A549 (cell line): ENCODE data around the gene KCNQ2. TPM values are rescaled to one million over a fixed set of nuclear protein-coding genes. Genes with fewer than 3 reads are reported as not detected.

Experiments used
- ATAC-seq, 2 experiments: fragments of 200-7000 bp in 1 of 2; fragments of >200 bp in 1 of 2; cut with Nextera tagmentation in 1 of 2; cut with Tn5 transposase in 1 of 2; 3 replicates each; pipeline versions ENCODE4 v1.8.0 to v1.9.1; 2018 to 2020; ENCODE audit warnings: mild to moderate bottlenecking in 1 of 2, moderate library complexity in 1 of 2
- CTCF ChIA-PET: fragments of 300-600 bp; sonication (Branson Sonifier 250); formaldehyde crosslinking; extraction: SDS; loops from one replicate; lab custom pipeline; 2021; ENCODE audit warnings: antibody characterized with exemption, inconsistent platforms; lab: Yijun Ruan, JAX
- POLR2A ChIA-PET: fragments of 350-600 bp; formaldehyde crosslinking; extraction: SDS; loops from one replicate; lab custom pipeline; 2021; ENCODE audit warnings: antibody characterized with exemption, inconsistent platforms; lab: Yijun Ruan, JAX
- DNase-seq, 2 experiments: peaks; one replicate each; pipeline versions ENCODE4 v3.0.0 to v3.0.0-alpha.2; 2011 to 2016; ENCODE audit warnings: low read depth in 1 of 2, low spot score in 1 of 2
- FAIRE-seq: peaks from 2 replicates; lab custom pipeline; 2011; peaks lifted over from hg19 to GRCh38; lab: Jason Lieb, UNC
- H3K27ac ChIP-seq, 2 experiments: fragments of >200 bp; sonication (Bioruptor Twin); formaldehyde crosslinking; 3 replicates each; pipeline ENCODE4 v1.5.1; 2016 to 2017
- H3K4me1 ChIP-seq: fragments of >200 bp; sonication (Bioruptor Twin); formaldehyde crosslinking; 3 replicates; pipeline ENCODE4 v1.6.1; 2016
- H3K4me2 ChIP-seq: fragments of >200 bp; sonication (Bioruptor Twin); formaldehyde crosslinking; 3 replicates; pipeline ENCODE4 v1.6.1; 2016
- H3K4me3 ChIP-seq: fragments of >200 bp; sonication (Bioruptor Twin); formaldehyde crosslinking; 3 replicates; pipeline ENCODE4 v1.5.1; 2016
- H3K9me3 ChIP-seq: fragments of >200 bp; sonication (Bioruptor Twin); formaldehyde crosslinking; 3 replicates; pipeline ENCODE4 v1.6.1; 2016
- ATOH8 ChIP-seq: fragments of 250-450 bp; sonication (Bioruptor Pico); IDR thresholded peaks from 2 replicates; pipeline ENCODE4 v1.5.0; 2020; ENCODE audit warnings: low read depth, mild to moderate bottlenecking, moderate library complexity
- CBX8 ChIP-seq: fragments of 200-600 bp; sonication (generic); IDR thresholded peaks from 2 replicates; pipeline ENCODE4 v1.6.1; 2016
- CHD2 ChIP-seq: fragments of 150-350 bp; IDR thresholded peaks from 2 replicates; pipeline ENCODE4 v1.6.1; 2014; ENCODE audit warnings: low read length; ENCODE audit not compliant: partially characterized antibody
- CHD4 ChIP-seq: fragments of 200-600 bp; sonication (generic); IDR thresholded peaks from 2 replicates; pipeline ENCODE4 v1.6.1; 2016; ENCODE audit warnings: antibody characterized with exemption, mild to moderate bottlenecking, borderline replicate concordance
- CTCF ChIP-seq: fragments of >200 bp; sonication (Bioruptor Twin); formaldehyde crosslinking; IDR thresholded peaks from 3 replicates; pipeline ENCODE4 v1.5.1; 2016
- EP300 ChIP-seq, 2 experiments: fragments of >200 bp; sonication (Bioruptor Twin); formaldehyde crosslinking; IDR thresholded peaks; 2 replicates in 1 of 2; 3 replicates in 1 of 2; pipeline ENCODE4 v1.6.1; 2016 to 2017
- ESRRA ChIP-seq: fragments of 150-350 bp; IDR thresholded peaks from 2 replicates; pipeline ENCODE4 v1.6.1; 2014; ENCODE audit warnings: mild to moderate bottlenecking, low read length, borderline replicate concordance
- FOXS1 ChIP-seq: fragments of 250-450 bp; sonication (Bioruptor Pico); IDR thresholded peaks from 2 replicates; pipeline ENCODE4 v1.5.0; 2020; ENCODE audit warnings: mild to moderate bottlenecking, moderate library complexity
- GATA3 ChIP-seq: IDR thresholded peaks from 2 replicates; pipeline ENCODE4 v1.6.1; 2012; ENCODE audit warnings: borderline replicate concordance
- HDAC2 ChIP-seq: fragments of 200-600 bp; sonication (generic); IDR thresholded peaks from 2 replicates; pipeline ENCODE4 v1.6.1; 2016
- HEYL ChIP-seq: fragments of 250-450 bp; sonication (Bioruptor Pico); IDR thresholded peaks from 2 replicates; pipeline ENCODE4 v1.8.0; 2021; ENCODE audit warnings: mild to moderate bottlenecking, moderate library complexity
- HOXA7 ChIP-seq: fragments of 250-450 bp; sonication (Bioruptor Pico); IDR thresholded peaks from 2 replicates; pipeline ENCODE4 v1.5.0; 2020; ENCODE audit warnings: mild to moderate bottlenecking, moderate library complexity
- JUN ChIP-seq, 2 experiments: fragments of >200 bp; sonication (Bioruptor Twin); formaldehyde crosslinking; IDR thresholded peaks; 2 replicates in 1 of 2; 3 replicates in 1 of 2; pipeline ENCODE4 v1.6.1; 2016 to 2017
- MAFK ChIP-seq: fragments of 450-650 bp; IDR thresholded peaks from 2 replicates; pipeline ENCODE4 v1.6.1; 2014; ENCODE audit not compliant: partially characterized antibody
- MAX ChIP-seq: IDR thresholded peaks from 2 replicates; pipeline ENCODE4 v1.6.1; 2012
- MAZ ChIP-seq: fragments of 150-350 bp; IDR thresholded peaks from 2 replicates; pipeline ENCODE4 v1.6.1; 2014; ENCODE audit warnings: antibody characterized with exemption, low read depth, low read length, borderline replicate concordance
- NPAS2 ChIP-seq: fragments of 250-450 bp; sonication (Bioruptor Pico); IDR thresholded peaks from 2 replicates; pipeline ENCODE4 v1.8.0; 2022; ENCODE audit warnings: mild to moderate bottlenecking, moderate library complexity, borderline replicate concordance
- PHF8 ChIP-seq: fragments of 200-600 bp; sonication (generic); IDR thresholded peaks from 2 replicates; pipeline ENCODE4 v1.6.1; 2016; ENCODE audit warnings: low read depth, mild to moderate bottlenecking, antibody characterized with exemption, moderate library complexity, borderline replicate concordance
- RARB ChIP-seq: fragments of 250-450 bp; sonication (Bioruptor Pico); IDR thresholded peaks from 2 replicates; pipeline ENCODE4 v1.8.0; 2021; ENCODE audit warnings: mild to moderate bottlenecking, moderate library complexity
- RFX5 ChIP-seq: fragments of 450-650 bp; IDR thresholded peaks from 2 replicates; pipeline ENCODE4 v1.7.1; 2014; ENCODE audit warnings: antibody characterized with exemption, mild to moderate bottlenecking, moderate library complexity
- SMC3 ChIP-seq: fragments of >200 bp; sonication (Bioruptor Twin); formaldehyde crosslinking; IDR thresholded peaks from 3 replicates; pipeline ENCODE4 v1.6.1; 2018; ENCODE audit warnings: inconsistent platforms
- USF2 ChIP-seq: fragments of 450-650 bp; IDR thresholded peaks from 2 replicates; pipeline ENCODE4 v1.6.1; 2014; ENCODE audit warnings: antibody characterized with exemption
- ZC3H11A ChIP-seq: fragments of 450-650 bp; IDR thresholded peaks from 2 replicates; pipeline ENCODE4 v1.6.1; 2014; ENCODE audit warnings: antibody characterized with exemption, mild to moderate bottlenecking
- ZFP36 ChIP-seq: fragments of 450-650 bp; IDR thresholded peaks from 2 replicates; pipeline ENCODE4 v1.6.1; 2014; ENCODE audit warnings: borderline replicate concordance; ENCODE audit not compliant: partially characterized antibody
- ZNF302 ChIP-seq: fragments of 250-450 bp; sonication (Bioruptor Pico); IDR thresholded peaks from 2 replicates; pipeline ENCODE4 v1.9.0; 2021; ENCODE audit warnings: inconsistent platforms, mild to moderate bottlenecking, moderate library complexity
- WGBS: methylation state at CpG from one replicate; pipeline ENCODE4 v1.1.6; 2017; ENCODE audit errors: missing lambda C conversion rate; 5-methylcytosine and 5-hydroxymethylcytosine counted together
- polyA minus RNA-seq: library from RNA; depleted of rRNA, polyadenylated mRNA; stranded (reverse); fragments of >200 nt; gene quantifications from 2 replicates; pipeline ENCODE4 v1.2.3, GENCODE V29; 2011; rRNA and poly(A)+ RNA removed
- polyA plus RNA-seq, 4 experiments: library from polyadenylated mRNA; depleted of rRNA in 3 of 4; stranded (reverse); fragments of >200 nt; fragmentation: RNase III in 1 of 4; extraction: RNeasy Plus Mini Kit Qiagen cat#74134 plus additional on column Dnase treatment in 1 of 4; gene quantifications; 2 replicates in 3 of 4; 3 replicates in 1 of 4; pipeline ENCODE4 v1.2.3, GENCODE V29; 2011 to 2017

Gene KCNQ2
- polyA plus RNA-seq (2011; rRNA removed) (0.14 and 0.32 TPM in 2 replicates), polyA plus RNA-seq (2017; fragmentation: RNase III; extraction: RNeasy Plus Mini Kit Qiagen cat#74134 plus additional on column Dnase treatment) (0.15 to 0.38 TPM (median 0.36 TPM) in 3 replicates), polyA minus RNA-seq (not detected in 2 replicates)
- 1.1 and 1.2 TPM in 2 replicates for polyA plus RNA-seq (2012; cell fraction: cytosol; rRNA removed)
- 0.91 and 1.3 TPM in 2 replicates for polyA plus RNA-seq (2012; cell fraction: nucleus; rRNA removed)

GRCh38 chr20:63471981-63472831 is at the start of gene KCNQ2:
Gene KCNQ2 (minus strand): TSS chr20:63472655. CDS start chr20:63472463, 192 bp downstream.
- Histone ChIP-seq H3K27ac (peak within 1 kb of the TSS in 1 of 2 experiments; percentile 72; a peak in 4 of 6 replicates), H3K9me3 (no peaks in the 10 kb centered on the region), H3K4me2 (peak within 1 kb of the TSS; percentile 99), H3K4me3 (peak within 1 kb of the TSS; percentile 46), H3K4me1 (peaks cover 13% of the 10 kb centered on the region)
- 3% methylated on average over 29 of the region's 111 CpGs for WGBS
- FAIRE-seq (no peak), ATAC-seq (peak in 1 of 2 experiments; percentile 8; a peak in 1 of 6 replicates), DNase-seq (no peak)
- CTCF ChIA-PET: interaction anchor here (1.3 to 1.5 kb wide), 2 partner anchors 21 to 24 kb away, joined by 3 to 4 read pairs; no protein-coding TSS in a partner anchor
- TF ChIP-seq FOXS1 (CRISPR knock-in tag) (no peak), USF2 (no peak), ZFP36 (no peak), ESRRA (no peak), CHD2 (no peak), ATOH8 (no peak), PHF8 (no peak), RFX5 (no peak), CHD4 (no peak), SMC3 (no peak), GATA3 (no peak), CTCF (no peak), EP300 (IDR thresholded peaks at IDR 0.05) (no peak), HDAC2 (no peak)
- POLR2A ChIA-PET: no interaction called here

- H3K9me3 ChIP-seq: peaks cover 13% of the 10 kb centered on the region
- POLR2A ChIA-PET: interaction anchor here (0.6 to 4.4 kb wide), 20 partner anchors 9 to 541 kb away, joined by 3 to 62 read pairs (median 5); partner anchors contain the start of genes EEF1A2, HELZ2, PRPF6 and PTK6
- peak overlapping the region; percentile 88 to 95 for H3K27ac ChIP-seq
- TF ChIP-seq HOXA7 (CRISPR knock-in tag) (no peak), HEYL (CRISPR knock-in tag) (no peak), ESRRA (no peak), CBX8 (no peak), NPAS2 (no peak), PHF8 (no peak), JUN (IDR thresholded peaks at IDR 0.05) (no peak), RARB (CRISPR knock-in tag) (no peak), MAFK (no peak), ZNF302 (no peak), CTCF (no peak), MAX (no peak), ZC3H11A (no peak), MAZ (no peak)
- ATAC-seq (no peak), DNase-seq (no peak), FAIRE-seq (no peak)
- peaks cover 10% of the 10 kb centered on the region; the same call in 2 of the 3 replicates for H3K4me1 ChIP-seq
- H3K4me3 ChIP-seq: peak overlapping the region; percentile 83
- CTCF ChIA-PET: interaction anchor here (1.5 to 6.8 kb wide), 6 partner anchors 9 to 298 kb away, joined by 3 to 75 read pairs (median 6); partner anchors contain the start of genes EEF1A2 and PTK6
- WGBS: 73% methylated on average over 16 of the region's 23 CpGs
- H3K4me2 ChIP-seq: peak overlapping the region; percentile 93
These were observed 49.1 kb upstream of the KCNQ2 start for GRCh38 chr20:63521602-63522001.
